Islet precursor cell (in vitro differentiated cells): ENCODE results near the gene MAPK7.

Experiments
- DNase-seq: peaks from one replicate; pipeline ENCODE4 v3.0.0-alpha.2; 2018

Gene MAPK7

DNA sequence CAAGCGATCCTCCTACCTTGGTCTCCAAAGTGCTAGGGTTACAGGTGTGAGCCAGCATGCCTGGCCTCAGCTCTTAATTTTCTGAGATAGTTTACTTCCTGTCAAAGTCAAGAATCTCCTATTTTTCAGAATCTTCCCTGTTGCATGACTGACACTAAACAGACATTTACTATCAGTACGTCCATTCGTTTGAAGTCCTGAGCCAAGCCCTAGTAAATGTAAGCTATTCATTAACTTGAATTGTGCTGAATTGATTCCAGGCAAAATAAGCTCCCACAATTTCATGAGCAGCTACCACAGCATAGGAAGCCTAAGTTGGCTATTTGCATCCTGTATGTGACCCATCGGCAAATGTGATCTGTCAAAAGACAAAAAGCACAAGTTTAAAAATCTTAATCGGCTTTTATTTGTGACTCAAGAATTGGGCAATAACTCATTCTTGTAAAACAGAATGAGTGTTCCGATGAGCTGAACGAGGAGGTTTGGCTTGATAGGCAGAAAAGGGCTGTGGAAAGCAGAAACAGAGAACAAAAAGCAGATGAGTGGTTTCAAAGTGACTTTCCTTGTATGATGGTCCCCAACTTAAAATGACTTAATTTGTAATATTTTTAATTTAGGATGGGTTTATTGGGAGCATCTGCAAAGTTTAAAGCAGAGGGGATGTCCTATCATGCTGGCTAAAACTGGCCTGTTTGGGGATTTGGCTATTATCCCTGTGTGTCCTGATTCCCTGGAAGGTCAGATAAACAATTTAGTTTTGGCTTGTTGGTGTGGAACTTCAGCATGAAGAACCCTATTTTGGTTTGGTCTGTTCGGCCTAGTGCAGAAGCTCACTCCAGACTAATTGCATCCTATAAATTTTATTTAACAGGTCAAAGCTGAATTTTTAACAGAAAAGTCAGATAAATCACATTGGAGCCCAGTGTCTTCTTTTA, 46.9 kb downstream of the MAPK7 start:
- DNase-seq: no peak

DNA sequence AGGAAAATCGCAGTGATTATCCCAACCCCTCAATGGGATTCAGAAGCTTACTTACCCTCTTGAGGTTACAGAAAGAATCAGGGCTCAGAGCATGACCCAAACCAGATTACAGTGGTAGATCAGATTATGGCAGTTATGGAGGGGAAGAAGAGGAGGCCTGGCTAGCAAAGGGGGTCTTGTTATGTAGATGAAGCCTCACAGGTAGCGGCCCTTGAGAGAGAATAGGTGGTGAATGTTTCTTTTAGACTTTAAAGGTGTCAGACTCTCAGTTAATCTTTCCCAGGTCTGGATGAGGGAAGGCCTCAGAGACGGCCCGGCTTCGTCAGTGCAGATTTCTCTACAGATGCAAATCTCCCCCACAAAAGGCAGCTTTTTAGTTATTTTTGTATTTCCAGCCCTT, 48.3 kb downstream of the MAPK7 start:
- no peak for DNase-seq

DNA sequence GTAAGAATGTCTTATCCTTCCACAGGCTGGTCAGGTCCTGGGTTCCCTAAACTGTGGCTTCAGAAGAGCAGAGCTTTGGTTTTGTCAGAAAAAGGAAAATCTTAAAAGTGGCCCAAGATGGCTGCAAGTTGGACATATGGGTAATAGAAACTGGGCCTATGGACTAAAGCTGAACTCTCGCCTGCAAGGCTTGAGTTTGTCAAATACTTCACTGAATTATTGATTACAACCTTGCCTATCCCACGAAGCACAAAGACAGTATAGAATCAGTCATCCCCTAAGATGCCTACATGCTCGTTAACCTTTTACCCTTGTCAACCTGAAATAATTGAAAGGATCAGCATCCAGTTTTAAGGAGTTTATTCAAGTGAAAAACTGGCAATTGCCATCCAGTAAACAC, 53.4 kb downstream of the MAPK7 start:
- DNase-seq: no peak
